HG02973 (cell line): ENCODE measurements around the gene DAPK2.
"Not testable (repeated sequence)": the region's sequence is repeated elsewhere in the genome, so short reads cannot be mapped to it uniquely, and the experiment has no call there.

Experiments used
- ATAC-seq: cut with Tn5 transposase; IDR thresholded peaks from one replicate; pipeline ENCODE4 v1.9.1; 2021; ENCODE audit warnings: moderate library complexity; ENCODE audit not compliant: unreplicated experiment

DAPK2 gene

DNA sequence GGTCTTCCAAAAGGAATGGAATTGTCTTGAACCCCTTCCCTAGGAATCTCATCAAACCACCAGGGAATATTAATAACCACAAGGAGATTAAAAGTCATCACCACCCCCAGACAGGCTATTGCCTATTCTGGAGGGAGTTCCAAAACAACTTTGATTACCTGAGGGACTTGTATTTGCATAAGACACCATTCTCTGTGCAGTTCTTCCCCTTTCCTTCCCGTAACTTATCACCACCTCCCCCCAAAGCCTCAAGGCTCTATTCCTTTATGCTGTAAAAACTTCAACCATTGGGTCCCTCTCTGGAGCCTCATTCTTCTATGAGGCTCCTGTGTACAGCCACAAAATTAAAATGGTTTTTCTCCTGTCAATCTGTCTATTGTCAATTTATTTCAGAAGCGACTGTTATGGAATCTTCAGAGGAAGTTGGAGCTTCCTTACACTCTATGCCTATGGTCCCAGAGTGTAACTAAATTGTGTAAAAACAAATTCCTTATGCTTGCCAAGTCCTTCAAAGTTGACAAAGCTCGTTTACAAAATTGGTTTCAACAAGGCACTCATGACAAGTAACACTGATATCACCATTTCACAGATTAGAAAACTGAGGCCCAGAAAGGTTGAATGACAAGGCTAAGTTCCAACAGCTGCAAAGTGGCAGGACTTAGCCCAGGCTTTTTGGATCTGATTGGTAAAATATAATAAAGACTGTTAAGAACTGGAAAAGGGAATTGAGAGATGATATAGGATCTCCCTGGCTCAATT lies 144.2 kb downstream of the DAPK2 start:
- ATAC-seq, result no peak

DNA sequence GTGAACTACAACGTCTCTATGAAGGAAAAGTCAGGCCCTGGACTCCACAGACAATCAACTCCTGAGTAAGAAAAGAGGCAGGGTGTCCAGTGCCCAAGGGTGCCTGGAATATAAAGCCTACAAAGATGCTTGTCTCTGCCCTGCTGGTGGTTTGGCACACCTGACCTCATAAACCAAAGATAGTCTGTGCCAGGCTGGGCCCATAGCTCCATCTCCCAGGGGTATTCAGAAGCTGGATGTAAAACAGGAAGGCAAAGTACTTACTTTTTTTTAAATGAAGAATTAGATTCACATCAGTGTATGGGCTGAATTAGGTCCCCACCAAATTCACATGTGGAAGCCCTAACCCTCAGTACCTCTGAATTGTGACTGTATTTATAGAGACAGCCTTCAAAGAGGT lies 146.0 kb downstream of the DAPK2 start:
- no peak for ATAC-seq

DNA sequence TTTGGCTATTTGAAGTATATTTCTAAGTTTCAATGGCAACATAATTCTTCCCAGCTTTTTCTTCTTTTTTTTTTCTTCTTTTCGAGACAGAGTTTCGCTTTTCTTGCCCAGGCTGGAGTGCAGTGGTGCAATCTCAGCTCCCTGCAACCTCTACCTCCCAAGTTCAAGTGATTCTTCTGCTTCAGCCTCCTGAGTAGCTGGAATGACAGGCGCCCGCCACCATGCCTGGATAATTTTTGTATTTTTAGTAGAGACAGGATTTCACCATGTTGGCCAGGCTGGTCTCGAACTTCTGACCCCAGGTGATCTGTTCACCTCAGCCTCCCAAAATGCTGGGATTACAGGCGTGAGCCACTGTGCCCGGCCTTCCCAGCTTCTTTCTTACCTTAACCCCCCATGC lies 146.7 kb downstream of the DAPK2 start:
- not testable (repeated sequence) for ATAC-seq

DNA sequence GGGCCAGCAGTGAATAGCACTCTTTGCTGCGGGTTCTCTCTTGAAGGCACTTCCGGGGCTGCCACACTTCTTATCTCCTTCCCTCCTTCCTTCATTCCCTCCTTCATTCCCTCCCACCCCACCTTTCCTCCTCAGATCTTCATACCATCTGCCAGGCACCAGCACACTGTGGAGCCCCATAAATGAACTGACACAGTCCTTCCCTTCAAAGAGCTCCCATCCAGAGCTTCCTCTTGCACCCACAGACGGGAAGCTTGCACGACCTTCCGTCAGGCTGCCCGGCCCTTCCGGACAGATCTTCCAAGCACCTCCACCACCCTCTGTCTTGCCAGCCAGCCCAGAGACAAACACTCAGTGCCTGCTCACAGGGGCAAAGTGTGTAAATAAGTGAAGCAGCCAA lies 147.1 kb downstream of the DAPK2 start:
- no peak for ATAC-seq

DNA sequence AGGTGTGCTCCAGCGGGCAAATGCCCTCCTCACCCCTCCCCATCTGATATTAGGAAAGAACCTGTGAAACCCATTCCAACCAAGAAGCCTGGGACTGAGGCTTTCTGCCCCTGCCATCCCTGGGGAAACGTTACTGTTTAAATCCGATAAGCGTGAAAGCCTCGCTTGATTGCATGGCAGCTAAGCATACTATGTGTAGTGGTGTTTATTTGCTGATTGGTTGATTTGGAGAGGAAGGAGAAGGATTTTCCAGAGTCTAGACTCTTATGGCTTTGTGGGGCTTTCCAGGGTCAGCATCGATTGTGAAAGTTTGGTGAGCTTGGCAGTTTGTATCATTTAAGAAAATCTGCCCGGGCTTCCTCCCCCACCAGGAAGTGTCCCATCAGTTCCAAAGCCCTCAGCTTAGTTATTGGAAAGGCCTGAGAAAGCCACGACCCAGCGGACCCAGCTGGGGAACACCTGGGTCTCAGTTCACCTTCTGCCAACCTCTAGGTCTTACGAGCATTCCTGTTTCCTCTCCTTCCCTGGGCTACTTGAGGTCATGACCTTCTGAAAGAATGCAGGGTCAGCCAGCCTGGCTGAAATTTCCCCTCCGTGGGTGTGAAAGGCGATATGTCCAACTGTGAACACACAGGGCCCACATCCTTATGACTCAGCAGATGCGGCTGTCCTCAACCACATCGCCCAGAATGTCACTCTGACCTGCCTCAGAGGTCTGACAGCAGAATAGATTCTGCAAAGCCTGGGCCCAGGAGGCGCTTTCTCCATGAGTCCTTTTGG lies 149.8 kb downstream of the DAPK2 start:
- peak; percentile 59 for ATAC-seq

DNA sequence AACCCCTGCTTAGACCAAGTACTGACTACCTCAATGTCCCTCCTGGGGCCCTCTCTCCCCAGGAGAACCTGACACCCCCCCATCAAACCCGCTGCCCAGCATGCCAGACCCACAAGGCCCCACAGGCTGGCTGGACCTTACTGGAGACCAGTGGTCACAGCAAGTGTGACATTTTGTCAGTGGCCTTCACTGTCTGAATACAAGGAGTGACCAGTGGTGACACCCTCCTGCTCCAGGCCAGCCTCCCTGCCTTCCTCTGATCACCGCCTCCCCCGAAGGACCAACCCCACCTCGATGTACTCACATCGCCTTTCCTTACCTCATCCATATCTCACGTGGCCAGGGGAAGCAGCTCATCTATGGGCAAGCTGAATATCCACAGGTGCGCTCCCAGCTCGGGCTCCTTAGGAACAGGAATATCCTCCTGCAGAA lies 150.5 kb downstream of the DAPK2 start:
- no peak for ATAC-seq

DNA sequence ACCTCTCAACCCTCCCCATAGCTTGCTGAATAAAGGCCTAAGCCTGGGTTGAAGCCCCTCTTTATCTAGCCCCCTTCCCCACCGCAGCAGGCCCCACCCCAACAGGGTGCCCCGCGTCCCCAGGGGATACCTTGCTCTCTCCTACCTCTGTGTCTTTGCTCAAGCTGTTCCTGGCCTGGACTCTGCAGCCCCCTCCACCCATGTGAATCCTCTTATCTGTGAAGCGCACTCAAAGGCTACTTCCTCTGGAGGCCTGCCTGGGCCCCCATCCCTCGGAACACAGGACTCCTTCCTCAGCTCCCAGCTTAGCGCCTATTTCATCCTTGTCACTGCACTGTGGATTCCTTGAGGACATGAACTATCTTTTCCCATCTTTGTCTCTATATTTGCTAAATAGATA lies 151.1 kb downstream of the DAPK2 start:
- ATAC-seq, result no peak

DNA sequence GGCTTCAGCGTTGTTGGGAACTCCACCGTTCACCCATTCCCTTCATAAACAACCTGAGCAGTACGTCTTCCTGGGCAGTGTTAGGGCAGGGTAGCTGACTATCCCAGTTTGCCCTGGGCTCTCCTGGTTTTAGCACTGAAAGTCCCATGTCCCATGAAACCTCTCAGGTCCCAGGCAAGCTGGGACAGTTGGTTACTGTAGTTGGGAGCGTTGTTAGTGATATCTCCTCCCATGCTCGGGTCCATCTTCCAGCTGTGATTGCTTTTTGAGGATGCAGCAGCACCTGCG lies 151.7 kb downstream of the DAPK2 start:
- no peak for ATAC-seq

DNA sequence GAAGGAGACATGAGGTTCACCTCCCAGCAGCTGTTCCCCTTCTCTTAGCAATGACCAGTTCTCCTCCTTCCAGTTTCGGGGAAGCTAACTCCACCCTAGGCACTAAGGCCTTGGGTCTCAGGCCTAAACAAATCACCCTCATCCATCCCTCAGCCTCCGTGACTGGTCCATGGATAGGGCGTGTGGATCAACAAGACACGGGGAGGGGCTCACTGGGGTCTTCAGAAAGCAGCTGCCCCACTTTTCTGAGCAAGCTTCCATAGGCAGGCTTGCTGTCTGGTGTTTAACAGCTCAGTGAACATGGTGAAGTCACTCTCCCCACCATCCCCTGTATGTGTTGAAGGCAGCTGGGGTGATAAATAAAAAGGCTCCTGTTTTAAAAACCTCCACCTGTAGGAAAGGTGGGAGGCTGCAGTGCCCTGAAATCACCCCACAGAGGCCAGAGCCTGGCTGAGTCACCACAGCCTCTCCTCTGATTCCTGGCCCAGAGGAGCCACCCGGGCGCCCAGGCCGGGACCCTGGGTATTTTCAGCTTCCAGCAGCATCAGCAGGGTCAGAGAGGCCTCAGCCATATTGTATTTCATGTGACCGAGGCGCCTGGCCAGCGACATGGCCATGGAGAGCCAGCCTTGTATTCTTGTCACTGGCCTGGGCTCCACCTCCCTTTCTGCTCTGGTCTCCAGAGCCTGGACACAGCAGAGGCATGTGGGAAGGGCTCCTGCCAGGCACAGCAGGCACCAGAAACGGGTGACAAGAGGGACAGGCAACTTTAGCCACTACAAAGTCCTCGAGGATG lies 152.2 kb downstream of the DAPK2 start:
- no peak for ATAC-seq

DNA sequence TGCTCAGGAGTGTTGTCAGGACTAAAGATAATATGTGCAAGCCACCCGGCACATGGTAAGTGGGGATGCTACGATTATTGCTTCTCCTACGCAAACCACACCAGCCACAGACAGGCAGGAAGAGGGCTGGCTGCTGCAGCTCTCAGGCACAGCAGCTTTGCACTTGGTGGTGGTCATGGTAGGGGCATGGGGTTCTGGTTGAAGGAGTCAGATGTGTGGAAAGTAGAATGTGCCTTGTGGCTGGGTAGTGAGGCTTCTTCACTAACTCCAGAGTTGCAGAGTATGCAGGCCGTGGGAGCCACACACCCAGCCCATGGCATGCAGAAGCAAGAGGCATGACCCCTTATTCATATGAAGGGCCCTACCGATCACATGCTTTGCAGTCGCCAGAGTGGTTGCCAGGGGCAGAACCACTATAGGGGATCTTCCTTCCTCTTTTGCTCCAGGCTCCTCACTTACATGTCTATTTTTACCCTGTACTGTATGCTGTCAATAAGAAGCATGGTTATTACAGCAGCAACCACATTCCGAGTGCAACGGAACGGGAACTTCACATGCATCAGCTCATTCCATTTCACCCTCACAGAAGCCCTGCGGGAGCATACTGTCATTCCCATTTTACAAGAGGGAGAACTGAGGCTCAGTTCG lies 153.4 kb downstream of the DAPK2 start:
- no peak for ATAC-seq

DNA sequence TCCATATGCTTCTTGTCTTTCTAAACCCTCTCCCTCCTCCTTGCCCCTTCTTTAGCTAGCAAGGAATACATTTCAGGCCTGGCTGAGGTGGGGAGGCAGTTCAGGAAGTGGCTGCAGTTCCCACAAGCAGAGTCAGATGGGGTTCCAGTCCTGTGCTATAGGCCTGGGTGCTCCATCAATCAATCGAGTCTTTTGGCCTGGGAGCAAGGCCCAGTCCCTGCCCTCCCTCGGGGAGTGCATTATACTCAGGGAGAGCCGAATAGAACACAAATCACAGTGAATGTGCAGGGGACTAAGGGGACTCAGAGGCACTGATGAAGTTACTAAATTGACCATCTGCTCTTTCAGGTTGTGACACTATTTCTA lies 154.5 kb downstream of the DAPK2 start:
- no peak for ATAC-seq

DNA sequence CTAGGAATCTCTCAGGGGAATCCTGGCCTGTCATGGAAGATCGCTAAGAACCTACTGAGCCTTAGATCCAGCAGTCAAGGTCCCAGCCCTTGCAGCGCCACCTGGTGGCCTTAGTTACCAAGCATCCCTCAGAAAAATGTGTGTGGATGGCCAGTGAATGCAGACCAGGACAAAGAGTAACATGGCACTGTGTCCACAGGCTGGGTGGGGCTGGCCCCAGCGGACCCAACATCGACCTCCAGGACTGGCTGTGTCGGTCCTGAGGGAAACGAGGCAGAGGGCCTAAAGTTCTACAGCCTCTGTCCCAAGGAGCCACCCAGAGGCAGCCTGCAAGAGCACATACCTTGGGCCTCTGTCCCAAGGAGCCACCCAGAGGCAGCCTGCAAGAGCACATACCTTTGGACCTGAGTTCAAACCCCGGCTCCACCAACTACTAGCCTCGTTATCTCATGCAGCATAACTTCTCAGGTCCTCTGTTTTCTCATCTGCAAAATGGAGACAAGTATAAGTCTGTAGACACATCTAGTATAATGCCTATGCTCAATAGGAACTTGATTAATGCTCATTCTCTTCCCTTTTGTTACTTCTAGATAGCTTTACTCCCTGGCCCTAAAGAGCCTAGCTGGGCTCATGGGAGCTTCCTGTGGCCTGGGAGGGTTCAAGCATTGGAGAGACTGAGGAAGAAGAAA lies 155.1 kb downstream of the DAPK2 start:
- no peak for ATAC-seq

DNA sequence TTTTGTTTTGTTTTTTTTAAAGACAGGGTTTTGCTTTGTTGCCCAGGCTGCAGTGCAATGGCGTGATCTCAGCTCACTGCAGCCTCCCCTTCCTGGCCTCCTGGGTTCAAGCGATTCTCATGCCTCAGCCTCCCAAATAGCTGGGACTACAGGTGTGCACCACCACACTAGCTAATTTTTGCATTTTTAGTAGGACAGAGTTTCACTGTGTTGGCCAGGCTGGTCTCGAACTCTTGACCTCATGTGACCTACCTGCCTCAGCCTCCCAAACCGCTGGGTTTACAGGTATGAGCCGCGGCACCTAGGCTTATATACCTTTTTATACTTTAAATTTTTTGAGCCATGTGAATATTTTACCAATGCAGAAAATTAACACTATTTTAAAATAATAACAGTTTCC lies 155.7 kb downstream of the DAPK2 start:
- ATAC-seq, result no peak

DNA sequence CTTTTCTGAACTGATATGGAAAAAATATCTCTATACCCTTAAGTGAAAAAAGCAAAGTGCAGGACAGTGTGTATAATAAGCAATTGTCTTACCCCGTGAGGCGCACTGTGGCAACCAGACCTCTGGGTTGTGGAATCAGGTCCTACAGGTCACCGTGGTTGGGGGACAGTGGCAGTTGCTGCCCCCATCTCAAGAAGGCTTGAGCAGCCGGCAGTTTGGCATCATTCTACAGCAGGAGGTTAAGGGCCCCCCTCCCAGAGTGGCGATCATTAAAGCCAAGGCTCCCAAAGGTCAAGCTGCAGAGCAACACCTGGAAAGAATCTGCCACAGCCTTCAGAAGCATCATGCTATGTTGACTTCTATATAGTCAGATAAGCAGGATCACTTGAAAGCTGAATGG lies 156.5 kb downstream of the DAPK2 start:
- no peak for ATAC-seq

DNA sequence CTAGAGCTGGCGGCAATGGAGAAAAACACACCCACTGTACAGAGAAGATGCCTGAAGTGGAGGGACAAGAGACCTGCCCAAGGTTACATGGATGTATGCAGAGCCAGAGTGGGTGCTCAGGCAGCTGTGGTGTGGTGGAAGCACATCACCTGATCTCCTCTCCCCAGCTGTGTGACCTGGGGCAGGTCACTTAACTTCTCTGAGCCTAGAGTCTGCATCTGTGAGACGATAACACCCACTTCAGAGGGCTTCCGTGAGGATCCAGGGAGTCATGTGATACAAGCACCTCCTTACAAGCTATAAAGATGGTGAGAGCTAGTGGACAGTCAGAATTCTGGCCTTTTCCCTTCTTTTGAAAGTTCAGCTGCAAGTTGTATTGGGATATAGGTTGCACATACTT lies 157.5 kb downstream of the DAPK2 start:
- no peak for ATAC-seq

DNA sequence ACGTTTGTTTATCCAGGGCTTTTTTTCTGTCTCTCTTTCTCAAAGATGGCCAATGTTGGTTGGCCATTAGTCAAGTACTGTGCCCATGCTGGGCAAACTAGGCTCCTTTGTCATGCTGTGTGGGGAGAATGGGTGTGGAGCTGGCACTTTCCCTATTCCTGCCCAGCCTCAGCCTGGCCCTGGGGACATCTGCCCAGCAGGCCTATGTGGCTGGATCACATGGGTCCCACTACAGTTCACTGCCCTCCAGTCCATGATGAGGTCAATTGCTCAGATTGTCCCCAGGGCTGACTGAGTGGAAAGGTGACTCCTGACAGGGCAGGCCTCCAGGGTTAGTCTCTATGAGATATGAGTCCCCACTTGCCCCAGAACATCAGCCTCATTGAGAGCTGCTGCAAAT lies 158.1 kb downstream of the DAPK2 start:
- ATAC-seq, result no peak

DNA sequence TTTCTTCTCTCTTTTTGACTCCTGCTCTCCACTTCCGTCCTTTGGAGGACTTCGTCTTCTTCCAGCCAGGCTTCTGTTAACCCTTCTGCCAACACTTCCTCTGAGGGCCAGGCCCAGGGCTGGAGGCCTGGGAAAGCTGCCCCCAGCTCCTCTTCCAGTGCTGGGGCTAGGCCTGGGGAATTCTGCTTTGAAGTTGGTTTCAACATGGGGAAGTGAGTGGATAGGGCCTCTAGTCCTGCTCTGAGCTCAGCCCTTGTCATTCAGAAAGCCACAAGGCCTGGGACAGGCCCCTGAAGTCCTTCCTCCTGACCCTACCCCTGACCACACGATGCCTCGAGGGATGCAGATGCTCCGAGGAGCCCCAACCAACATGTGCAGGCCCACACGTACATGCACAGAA lies 158.7 kb downstream of the DAPK2 start:
- ATAC-seq, result no peak

DNA sequence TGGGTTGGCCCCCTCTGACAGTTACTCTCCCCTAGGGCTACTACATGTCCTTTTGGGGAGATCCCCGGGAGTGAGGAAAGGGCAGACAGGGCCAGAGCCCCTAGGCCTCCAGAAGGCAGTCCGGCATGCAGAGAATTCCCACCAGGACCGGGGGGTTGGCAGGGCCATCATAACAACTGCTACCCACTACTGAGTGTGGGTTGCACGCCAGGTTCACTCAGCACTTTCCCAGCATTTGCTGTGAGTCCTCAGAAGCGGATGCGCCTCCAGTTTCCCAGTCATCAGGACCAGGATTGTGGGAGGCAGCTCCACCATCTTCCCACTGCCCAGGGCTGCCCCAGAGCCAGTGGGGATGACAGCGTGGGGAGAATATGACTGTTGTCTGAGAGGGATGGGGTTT lies 161.3 kb downstream of the DAPK2 start:
- ATAC-seq, result no peak

DNA sequence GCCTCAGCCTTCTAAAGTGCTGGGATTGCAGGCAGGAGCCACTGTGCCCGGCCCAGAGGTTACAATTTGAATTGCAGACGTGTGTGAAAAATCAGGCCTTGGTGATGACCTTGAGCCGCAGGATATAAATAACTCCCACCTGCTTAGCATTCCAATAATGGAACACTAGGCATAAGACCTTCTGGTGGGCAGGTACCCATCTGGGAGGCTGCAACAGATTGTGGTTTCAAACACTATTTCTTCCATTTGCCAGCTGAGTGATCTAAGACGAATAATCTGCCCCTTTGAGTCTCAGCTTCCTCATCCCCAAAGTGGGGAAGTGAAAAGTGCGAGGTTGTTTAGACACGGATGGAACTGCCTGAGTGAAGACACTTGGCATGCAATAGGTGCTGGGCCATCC lies 164.9 kb downstream of the DAPK2 start:
- ATAC-seq, result no peak

DNA sequence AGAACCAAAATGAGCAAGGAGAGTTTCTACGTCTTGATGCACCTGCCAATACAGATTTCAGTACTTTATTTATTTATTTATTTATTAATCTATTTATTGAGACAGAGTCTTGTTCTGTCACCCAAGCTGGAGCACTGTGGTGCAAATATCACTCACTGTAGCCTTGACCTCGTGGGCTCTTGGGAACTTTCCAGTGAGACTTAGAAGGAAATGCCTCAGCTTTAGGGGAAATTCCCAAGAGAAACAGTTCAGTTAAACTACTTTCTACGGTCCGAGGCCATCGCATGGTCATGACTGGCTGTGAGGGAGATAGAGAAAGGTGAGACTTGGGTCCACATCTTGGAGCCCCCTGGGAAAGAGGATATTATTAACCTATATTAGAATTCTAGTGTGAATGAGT lies 165.5 kb downstream of the DAPK2 start:
- no peak for ATAC-seq

DNA sequence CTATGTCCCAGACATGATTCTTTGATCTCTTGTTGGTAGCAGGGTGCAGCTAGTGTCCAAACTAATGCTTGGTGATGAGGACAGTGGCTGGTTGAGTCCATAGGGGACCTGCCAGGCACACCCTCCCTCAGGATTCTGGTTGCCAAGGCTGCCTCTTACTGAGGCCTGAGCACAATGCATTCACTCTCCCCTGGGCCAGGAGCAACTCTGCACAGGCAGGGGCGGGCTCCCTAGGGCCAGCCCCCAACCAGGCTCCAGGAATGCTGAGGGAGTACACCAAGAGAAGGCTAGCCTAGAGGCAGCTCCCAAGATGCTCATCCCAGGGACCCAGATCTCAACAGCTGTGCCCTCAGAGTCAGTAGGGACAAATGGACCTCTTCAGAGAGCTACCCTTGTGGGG lies 166.3 kb downstream of the DAPK2 start:
- no peak for ATAC-seq
